Stimulated activated CD8-positive, alpha-beta memory T cell treated with anti-CD3 and anti-CD28 coated beads, Interleukin-12 subunit alpha, Interleukin-12 subunit beta, amount 100 ng/mL, for 1 hour (primary cell): ENCODE measurements around the gene GATB.

Experiments
- DNase-seq: peaks from one replicate; pipeline ENCODE4 v3.0.0-alpha.2; 2020; ENCODE audit warnings: low read depth

The GATB gene

DNA sequence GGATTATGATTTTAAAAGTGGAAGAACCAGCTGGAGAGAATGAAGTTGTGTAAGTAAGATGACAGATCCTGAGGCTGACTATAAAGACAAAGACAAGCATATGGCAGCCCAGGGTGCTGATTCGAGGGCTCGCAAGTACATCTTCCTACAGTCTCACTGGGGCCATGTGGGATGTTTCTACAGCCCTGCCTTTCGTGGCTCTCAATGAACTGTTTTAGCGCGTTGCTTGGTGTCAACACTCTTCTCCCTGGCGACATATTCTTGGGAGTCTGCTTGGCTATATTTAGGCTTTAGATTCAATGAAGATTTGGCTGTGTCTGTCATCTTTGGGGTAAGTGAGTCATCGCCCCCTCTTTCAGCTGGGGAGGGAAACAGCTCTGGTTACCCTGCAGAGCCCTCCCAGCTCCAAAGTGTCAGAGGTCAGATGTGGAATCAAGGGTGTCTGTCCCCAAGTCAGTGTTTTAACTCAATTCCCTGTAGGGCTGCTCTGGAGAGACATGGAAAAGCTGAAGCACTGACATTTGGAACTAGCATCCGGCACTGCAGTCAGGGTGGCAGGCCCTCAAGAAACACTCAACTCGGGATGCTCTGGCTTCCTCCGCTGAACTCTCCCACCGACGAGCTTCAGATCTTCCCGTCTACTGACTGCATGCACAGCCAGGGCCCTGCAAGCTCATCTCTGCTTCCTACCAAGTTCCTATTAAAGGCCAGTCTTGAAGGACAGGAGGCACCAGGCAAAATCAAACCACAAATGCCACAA lies 65.7 kb downstream of the GATB start:
- DNase-seq, result no peak

DNA sequence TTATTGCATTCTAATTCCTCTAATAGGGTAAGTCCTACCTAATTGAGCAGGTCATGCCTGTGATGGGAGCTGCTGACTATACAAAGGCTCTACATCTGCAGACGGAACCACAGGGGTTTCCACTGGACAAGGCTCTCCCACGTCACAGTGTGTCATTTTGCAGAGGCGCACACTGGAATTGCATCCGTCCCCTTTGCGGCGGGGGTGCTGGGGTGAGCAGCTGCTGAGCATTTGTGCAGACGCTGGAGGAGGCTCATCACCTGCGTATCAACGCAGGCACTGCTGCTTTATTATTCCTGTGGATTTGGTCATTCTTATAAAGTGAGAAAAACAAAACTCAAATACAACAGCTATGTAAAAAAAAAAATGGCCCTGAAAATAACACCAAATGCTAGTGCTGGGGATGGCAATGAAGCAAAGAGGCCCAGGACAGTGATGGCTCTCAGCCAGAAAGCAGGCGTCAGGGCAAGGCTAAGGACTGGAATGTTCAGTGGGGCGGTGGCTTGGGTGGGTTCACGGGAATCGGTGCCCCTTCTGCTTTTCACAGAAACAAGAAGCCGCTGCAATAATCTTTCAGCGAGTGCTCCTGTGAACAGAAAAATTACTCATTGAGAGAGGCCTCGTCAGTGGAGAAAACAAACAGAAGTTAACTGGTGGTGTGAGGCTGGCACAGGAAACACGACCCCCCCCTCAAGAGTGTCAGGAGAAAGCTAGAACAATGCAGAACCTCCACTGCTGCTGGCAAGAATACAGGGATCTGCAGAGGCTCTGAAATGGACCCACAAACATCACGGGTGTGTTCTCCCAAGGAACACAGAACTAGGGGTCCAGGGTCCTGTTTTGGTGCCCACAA lies 67.8 kb downstream of the GATB start:
- DNase-seq, result no peak

DNA sequence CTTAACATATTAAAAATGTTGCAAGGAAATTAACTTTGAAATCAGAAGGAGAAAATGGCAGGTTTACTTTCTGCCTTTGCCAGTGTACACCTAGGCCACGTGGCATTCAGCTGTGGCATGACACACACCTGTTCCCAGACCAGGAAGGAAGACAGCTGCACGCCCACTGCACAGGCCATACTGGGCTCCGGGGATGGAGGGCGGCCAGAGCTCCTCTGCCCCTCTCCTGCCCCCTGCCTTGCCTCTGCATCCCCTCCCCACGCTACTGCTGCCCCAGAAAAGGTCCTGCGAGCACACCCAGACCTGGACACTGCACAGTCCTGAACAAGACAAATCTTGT lies 68.4 kb downstream of the GATB start:
- DNase-seq, result no peak

DNA sequence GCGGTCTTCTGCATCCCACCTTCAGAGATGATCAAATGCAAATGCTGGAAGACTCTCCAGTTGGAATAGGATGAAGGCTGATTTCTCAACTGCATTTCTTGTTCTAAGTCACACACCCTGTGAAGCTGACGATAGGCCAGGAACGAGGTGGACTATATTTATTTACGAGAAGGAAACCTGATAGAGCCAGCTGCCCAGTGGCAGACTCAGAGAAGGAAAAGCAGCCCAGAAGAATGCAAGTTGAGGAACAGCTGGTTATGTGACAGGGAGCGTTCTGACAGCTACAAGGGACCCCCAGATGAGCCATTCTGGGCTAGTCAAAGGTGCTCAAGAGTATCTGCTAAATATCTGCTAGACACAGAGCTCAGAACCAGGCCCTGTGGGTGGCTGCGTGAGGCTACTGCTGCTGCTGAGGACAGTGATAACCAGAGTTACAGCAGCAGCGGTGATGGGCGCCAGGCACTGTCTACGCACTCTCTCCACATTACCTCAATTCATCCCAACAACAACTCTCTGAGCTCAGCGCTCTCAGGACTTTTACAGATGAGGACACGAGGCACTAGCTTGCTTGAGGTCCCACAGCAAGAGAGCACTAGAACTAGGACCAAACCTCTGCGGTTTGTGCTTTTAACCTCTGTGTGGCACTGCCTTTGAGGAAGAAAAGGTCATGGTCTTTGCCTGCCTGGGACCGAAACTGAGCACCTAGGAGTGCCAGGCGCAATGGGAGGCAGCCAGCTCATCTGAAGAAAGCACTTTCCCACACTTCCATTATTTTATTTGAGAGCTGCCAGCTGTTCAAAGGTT lies 69.0 kb downstream of the GATB start:
- DNase-seq, result no peak

DNA sequence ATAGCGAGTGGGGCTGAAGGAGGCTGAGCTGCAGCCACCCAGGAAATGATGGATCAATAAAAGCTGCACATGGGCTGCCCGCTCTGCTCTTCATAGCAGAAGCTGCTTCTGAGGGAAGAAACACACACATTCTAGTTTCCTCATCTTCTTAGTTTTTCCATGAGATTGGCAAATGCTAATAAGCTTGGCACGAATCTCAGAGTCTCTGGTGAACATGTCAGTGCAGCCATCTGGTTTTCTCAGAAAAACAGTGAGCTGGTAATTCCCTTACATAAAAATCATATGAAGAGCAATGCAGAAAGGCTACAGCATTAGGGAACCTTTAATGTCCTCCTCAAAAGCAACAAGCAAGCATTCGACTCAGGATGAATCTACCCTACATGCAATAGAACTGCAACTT lies 69.9 kb downstream of the GATB start:
- no peak for DNase-seq

DNA sequence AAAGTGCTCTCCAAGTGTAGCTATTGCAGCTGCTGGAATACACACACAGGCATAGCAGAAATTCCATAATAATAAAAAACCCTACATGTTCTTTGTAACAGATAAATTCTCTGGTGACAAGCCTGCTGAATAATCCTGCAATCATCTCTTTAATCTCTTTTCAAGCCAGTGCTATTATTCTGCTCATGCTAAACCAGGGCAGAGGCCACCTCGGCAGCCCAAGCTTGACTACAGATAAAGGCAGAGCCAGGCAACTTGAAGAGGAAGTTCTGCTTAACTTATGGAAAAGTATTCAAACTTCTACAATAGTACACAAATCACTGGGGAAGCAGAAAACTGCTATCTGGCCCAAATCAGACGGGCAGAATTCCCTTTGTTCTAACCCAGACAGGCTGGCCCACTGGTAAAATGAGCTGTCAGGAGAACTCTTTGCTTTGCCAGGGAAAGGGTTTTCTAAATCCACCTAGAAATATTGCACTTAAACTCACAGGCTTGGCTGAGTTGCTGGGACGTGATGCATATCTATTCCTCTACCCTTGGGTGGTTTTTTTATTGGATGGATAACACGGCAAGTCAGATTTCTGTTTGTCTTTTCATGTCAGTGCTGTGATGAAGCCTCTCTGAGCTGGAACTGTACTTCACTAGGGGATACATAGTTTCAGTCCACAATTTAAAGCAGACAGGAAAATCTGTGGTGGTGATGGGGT lies 70.5 kb downstream of the GATB start:
- DNase-seq, result no peak

DNA sequence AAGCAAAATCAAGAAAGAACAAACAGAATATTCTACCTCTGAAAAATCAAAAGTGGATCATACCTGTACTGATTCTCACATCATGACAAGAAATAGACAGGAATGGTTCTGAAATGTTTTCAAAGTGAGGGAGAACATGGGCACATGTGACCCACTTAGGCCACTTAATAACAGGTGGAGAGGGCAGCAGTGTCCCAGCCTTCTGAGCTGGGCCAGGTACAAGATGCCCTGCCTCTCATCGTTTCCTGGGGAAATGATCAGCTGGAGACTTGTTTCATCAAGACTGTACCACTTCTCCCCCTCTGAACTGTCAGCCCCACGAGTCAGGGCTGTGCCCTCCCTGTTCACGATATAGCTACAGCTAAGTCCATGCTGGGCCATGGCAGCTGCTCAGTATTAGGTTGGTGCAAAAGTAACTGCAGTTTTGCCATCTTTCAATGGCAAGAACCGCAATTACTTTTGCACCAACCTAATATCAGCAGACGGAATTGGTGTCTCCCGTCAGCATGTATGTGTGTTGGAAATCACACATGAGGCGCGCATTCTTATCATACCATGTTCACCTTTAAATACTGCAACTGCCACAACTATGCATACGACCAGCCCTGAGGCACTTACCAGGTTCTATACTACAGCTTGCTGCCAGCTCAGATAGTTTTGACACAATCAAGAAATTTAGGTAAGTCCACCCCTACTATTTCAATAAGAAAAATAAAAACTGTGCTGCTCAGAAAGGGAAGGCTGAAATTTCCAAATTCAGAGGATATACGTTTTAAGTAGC lies 71.4 kb downstream of the GATB start:
- DNase-seq, result no peak

DNA sequence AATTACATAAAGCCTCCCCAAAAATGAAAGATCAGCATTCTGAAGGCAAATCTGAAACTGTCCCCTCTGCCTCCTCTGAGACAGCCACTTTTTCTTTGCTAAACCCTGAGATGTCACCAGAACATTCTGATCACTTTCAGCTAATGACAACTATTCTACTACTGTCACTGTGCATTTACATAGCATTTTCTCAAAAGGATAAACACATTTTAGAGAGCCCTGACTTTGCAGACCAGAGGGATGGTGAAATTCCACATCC lies 72.1 kb downstream of the GATB start:
- DNase-seq, result no peak

DNA sequence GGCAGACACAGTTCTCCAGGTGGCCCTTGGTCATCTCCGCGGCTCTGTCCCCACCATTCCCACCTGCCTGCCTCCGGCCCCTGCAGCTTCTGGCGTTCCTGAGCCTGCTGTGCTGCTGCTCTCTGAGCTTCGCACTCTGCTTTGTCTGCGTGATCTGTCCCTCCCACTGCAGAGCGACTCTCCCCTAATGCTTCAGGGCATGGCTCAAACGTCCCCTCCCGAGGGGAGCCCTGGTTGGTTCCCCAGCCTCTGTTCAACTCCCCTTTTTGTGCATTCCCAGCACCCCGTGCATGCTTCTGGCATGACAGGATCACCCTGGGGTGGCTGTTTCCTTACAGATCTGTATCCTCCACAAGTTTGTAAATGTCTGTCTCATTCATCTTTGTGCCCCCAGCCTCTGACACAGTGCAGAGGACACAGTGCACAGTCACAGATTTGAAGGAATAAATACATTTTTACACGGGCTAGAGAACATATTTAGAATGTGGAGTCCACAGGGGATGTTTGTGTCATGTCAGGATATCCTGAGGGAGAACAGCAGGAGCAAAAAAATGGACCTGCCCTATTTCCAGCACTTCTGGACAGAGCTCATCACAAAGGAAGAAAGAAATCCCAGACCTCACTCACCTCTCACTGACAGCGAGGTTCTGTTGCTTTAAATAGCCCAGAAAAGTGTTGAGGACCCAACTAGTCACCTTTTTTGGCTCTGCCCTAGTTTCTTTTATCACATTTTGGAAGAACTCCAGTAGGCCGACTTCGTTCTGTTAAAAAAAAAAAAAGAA lies 72.6 kb downstream of the GATB start:
- no peak for DNase-seq

DNA sequence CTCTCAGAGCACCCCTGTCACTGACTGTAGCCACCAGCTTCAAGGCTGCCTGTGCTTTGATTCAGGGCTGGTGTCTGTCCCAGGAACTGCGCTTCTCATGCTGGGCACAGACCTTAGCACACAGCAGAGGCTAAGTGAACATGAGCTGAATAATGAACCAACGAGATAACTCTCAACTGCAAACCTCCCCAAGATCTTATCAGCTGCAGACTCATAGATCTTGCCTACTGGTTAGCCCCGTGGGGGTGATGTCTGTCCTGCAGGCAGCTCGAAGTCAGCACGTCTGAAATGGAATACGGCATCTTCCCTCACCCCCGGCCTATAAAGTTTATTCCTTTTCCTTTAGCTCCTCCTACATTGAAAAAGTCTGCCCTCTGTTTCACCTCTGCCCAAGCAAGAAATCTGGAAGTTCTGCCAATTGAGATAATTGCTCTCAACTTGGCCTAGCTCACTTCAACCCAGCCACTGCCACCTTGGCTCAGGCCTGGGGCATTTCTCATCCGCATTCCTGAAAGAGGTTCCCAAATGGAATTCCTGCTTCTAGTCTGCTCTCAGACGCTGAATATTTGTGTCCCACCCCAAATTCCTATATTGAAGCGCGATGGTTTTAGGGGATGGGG lies 73.7 kb downstream of the GATB start:
- DNase-seq, result no peak

DNA sequence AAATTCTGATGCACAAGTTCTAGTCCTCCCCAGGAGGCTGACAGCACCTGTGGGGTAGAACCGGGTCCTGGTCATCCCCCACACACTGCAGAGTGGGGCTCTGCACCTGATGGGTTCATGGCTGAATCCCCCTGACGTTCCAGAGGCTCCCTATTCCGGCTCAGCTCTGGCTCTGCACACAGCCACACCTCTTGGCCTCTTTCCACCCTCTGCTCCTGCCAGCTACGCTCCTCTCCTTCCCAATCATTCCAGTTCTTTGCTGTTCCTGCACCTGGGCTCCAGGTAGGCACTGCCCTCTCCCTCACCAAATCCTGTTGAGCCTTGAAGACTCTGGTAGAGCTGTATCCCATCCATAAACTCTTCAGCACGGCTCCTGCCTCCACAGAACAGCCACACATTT lies 75.5 kb downstream of the GATB start:
- no peak for DNase-seq

DNA sequence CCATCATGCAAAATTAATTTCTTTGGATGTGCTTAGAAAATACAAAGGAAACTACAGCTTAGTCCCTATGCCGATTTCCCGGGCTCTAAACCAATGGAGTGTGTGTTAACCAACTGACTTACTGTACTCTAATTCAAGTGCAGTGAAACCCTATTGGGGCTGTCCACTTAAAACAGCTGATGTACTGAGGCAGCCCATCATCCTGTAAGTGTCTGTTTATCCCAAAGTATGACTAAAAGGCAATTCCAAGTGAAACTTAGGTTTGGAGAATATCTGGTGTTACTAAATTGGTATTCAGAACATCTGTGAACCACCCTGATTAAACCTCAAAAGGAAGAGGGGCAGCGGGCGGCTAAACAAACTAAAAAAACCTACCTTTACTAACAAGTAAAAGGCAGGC lies 79.7 kb downstream of the GATB start:
- DNase-seq, result no peak

DNA sequence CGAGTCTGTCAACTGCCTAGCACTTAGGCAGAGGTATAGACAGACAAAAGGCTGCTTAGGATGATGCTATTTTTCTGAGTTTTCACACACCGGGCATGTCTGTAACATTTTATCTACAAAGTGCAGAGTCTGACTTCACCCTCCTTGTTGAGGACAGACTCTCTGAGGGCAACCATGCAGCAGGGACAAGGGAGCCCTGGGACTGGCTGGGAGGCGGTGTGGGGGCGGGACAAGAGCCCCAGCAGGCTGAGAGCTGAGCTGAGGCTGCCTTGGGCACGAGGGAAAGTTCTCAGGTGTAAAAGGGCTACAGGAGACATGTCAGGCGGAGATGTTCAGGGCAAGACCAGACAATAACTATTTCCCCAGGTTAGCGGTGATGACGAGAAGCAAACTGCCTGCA lies 81.6 kb downstream of the GATB start:
- DNase-seq, result no peak

DNA sequence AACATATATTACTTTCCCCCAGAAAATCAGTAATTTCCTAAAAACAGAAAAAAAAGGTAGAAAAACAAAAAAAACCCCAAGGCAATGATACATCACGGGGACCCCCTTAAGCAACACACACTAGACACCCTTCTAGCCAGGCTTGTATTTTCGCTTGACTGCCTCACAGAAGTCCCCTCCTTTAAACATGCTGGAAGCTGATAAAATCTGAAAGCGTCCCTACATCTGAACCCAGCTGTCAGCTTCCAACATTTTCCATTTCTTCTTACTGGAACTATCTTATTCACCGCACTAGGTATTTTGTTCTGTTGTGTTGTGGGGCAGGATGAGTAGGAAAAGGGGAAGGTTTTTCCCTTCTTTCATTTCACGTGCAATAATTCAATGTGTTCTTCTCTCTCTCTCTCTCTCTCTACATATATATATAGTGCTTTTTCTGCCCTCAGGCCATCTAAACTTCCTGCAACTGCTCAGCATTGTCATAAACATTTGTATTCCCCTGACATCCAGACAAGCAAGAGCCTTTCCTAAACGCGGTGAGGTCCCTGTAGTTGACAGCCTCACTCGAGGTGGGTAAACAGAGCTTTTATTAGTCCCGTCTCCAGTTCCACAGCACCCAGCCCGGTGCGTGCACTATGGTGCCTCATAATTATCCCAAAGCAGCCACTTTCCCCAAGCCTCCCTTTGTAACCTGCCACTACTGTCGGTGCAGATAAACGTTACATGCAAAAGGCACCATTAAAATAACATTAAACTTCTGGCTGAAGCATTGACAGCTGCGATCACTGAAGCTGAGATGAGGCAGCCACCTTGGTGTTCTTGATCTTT lies 82.5 kb downstream of the GATB start:
- no peak for DNase-seq

DNA sequence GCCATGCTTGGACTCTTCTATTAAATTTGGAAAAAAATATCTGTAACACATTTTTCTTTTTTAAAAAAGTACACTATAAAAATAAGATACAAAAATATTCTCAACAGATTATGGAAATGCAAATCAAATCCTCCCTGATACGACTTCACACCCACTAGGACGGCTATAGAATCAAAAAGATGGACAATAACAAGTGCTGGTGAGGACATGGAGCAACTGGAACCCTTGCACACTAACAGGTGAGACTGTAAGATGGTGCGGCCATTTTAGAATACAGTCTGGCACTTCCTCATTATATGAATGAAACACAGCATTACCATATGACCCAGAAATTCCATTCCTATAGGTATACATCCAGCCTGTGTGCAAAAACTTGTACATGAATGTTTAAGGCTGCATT lies 83.6 kb downstream of the GATB start:
- DNase-seq, result no peak

DNA sequence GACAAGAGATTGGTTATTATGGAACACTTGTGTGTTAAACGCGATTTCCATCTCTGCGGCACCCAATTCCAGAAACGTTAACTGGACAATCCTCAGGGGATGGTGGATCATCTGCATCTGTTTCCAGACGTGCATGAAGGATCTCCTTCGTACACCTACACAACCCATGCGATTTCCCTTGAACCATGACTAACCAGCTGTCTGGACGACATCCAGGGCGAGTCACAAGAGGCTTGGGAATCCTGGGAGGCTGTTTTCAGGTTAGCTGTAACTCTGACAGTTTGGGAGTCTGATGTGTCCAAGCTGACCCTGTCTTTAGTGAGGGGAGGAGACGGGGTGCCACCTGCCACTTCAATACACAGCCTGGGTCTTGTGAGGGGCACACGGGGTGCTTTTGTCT lies 84.5 kb downstream of the GATB start:
- no peak for DNase-seq

DNA sequence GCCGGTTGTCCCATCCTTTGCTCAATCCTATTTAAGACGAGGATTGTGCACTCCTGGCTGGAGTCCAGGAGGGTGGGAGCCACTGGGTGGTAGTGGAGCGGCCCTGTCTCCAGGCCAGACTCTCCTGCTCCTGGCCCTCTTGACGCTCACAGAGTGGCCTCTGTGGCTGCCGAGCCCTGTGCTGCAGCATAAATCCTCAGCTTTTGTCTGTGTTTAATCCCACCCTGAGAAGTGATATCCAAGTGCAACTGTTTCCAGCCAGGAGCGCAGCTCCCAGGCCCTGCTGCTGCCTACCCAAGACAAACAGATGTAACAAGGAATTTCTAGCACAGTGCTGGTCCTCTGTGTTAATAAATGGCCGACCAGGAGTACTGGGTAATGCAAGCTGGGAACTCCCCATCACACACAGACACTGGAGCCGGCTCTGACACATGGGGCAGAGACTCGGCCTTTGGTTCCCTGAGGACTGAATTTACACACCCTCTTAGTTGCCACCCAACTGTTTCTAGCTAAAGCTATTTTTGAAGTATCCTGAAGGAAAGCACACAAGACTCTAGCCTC lies 85.3 kb downstream of the GATB start:
- no peak for DNase-seq

DNA sequence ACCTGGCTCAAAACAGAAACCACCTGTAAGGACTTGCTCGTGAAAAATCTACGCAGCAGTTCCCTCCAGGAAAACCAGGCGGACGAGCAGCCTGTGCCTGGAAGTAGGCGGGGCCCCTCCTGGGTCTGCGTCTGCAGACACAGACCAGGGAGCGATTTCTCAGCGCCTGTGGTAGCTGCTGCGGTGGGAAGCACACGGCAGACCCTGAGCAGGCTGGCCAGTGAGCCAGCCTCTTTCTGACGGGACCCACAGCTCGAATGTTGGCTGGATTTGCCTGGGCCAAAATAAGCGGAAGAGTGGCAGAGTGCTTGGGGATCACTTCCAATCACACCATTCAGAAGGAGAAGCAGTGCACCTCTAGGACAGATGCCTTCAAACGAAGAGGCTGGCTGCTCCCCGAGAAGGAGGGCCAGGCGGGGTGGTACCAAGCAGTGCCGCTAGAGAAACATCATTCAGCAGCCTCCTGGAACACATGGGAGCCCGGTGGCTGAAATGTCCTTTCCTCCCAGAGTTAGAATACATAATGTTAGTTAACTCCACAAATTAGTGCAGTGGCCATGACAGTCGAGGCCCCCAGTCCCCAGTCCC lies 85.9 kb downstream of the GATB start:
- DNase-seq, result no peak
